Hematopoietic multipotent progenitor cell treated with erythropoietin and hydrocortisone succinate and interleukin-3 and kit ligand, for 15 days (in vitro differentiated cells): ENCODE measurements around the gene PPP2R2C.
A peak's percentile ranks its signal among the peaks of the same experiment; 100 is the strongest.

Experiments used
- DNase-seq: peaks from one replicate; pipeline ENCODE4 v3.0.0-alpha.2; 2015; ENCODE audit warnings: low spot score

PPP2R2C gene

GRCh38 chr4:6493658-6494304, 21.4 kb upstream of the PPP2R2C start:
- no peak for DNase-seq

GRCh38 chr4:6492861-6493657, 20.6 kb upstream of the PPP2R2C start:
- DNase-seq, result no peak

GRCh38 chr4:6492027-6492590, 19.7 kb upstream of the PPP2R2C start:
- no peak for DNase-seq

GRCh38 chr4:6491235-6491634, 18.8 kb upstream of the PPP2R2C start:
- DNase-seq, result no peak

- no peak for DNase-seq
Measured at GRCh38 chr4:6489927-6490326, 17.5 kb upstream of the PPP2R2C start.

GRCh38 chr4:6487466-6487865, 15.1 kb upstream of the PPP2R2C start:
- no peak for DNase-seq

- no peak for DNase-seq
Measured at GRCh38 chr4:6480534-6481088, 8.2 kb upstream of the PPP2R2C start.

- no peak for DNase-seq
Measured at GRCh38 chr4:6478546-6479220, 6.3 kb upstream of the PPP2R2C start.

GRCh38 chr4:6476893-6477292, 4.5 kb upstream of the PPP2R2C start:
- DNase-seq, result no peak

- no peak for DNase-seq
Measured at GRCh38 chr4:6475492-6476020, 3.1 kb upstream of the PPP2R2C start.

- no peak for DNase-seq
Measured at GRCh38 chr4:6474705-6475457, 2.5 kb upstream of the PPP2R2C start.

- DNase-seq, result no peak
Measured at GRCh38 chr4:6474053-6474568, 1.7 kb upstream of the PPP2R2C start.

GRCh38 chr4:6473264-6474052, 1.0 kb upstream of the PPP2R2C start:
- no peak for DNase-seq

GRCh38 chr4:6472008-6472386, 417 bp downstream of the PPP2R2C start:
- no peak for DNase-seq

GRCh38 chr4:6471307-6472007, 957 bp downstream of the PPP2R2C start:
- no peak for DNase-seq

- DNase-seq, result peak; percentile 25
Measured at GRCh38 chr4:6470502-6471306, 1.7 kb downstream of the PPP2R2C start.

GRCh38 chr4:6469898-6470501, 2.4 kb downstream of the PPP2R2C start:
- DNase-seq, result no peak

GRCh38 chr4:6469144-6469543, 3.3 kb downstream of the PPP2R2C start:
- DNase-seq, result no peak

- DNase-seq, result no peak
Measured at GRCh38 chr4:6468376-6468775, 4.0 kb downstream of the PPP2R2C start.
